ENCODE results near the gene ADAMTS8.
A peak's percentile ranks its signal among the peaks of the same experiment; 100 is the strongest.

The ADAMTS8 gene

GRCh38 chr11:130428316-130429119, at the start of gene ADAMTS8:
TSS of gene ADAMTS8 (minus strand) at chr11:130428609. CDS start at chr11:130428286, 323 bp downstream.
- DNase-seq (ENCODE audit: low spot score): no peak

GRCh38 chr11:130477586-130478203, 49.3 kb upstream of the ADAMTS8 start:
- DNase-seq (ENCODE audit: low spot score): peak; percentile 54

GRCh38 chr11:130476922-130477491, 48.6 kb upstream of the ADAMTS8 start:
- no peak for DNase-seq (ENCODE audit: low spot score)

GRCh38 chr11:130476200-130476921, 48.0 kb upstream of the ADAMTS8 start:
- peak; percentile 75 for DNase-seq (ENCODE audit: low spot score)

- no peak for DNase-seq (ENCODE audit: low spot score)
These were observed 47.1 kb upstream of the ADAMTS8 start for GRCh38 chr11:130475426-130476053.

GRCh38 chr11:130474637-130475400, 46.4 kb upstream of the ADAMTS8 start:
- DNase-seq (ENCODE audit: low spot score): no peak

GRCh38 chr11:130473795-130474377, 45.5 kb upstream of the ADAMTS8 start:
- DNase-seq (ENCODE audit: low spot score): no peak

GRCh38 chr11:130473056-130473794, 44.8 kb upstream of the ADAMTS8 start:
- no peak for DNase-seq (ENCODE audit: low spot score)

GRCh38 chr11:130472434-130472961, 44.1 kb upstream of the ADAMTS8 start:
- no peak for DNase-seq (ENCODE audit: low spot score)

- no peak for DNase-seq (ENCODE audit: low spot score)
These were observed 43.5 kb upstream of the ADAMTS8 start for GRCh38 chr11:130471731-130472433.

GRCh38 chr11:130470832-130471706, 42.7 kb upstream of the ADAMTS8 start:
- DNase-seq (ENCODE audit: low spot score): no peak

GRCh38 chr11:130469181-130469580, 40.8 kb upstream of the ADAMTS8 start:
- DNase-seq (ENCODE audit: low spot score): no peak

- no peak for DNase-seq (ENCODE audit: low spot score)
These were observed 38.9 kb upstream of the ADAMTS8 start for GRCh38 chr11:130467116-130467900.

GRCh38 chr11:130465263-130465662, 36.9 kb upstream of the ADAMTS8 start:
- no peak for DNase-seq (ENCODE audit: low spot score)

- no peak for DNase-seq (ENCODE audit: low spot score)
These were observed 35.9 kb upstream of the ADAMTS8 start for GRCh38 chr11:130464291-130464812.

- DNase-seq (ENCODE audit: low spot score): no peak
These were observed 34.5 kb upstream of the ADAMTS8 start for GRCh38 chr11:130462931-130463330.
